ENCODE results near the gene ASS1. TPM values are rescaled to one million over a fixed set of nuclear protein-coding genes. Genes with fewer than 3 reads are reported as not detected.
"Not testable (repeated sequence)": the region's sequence is repeated elsewhere in the genome, so short reads cannot be mapped to it uniquely, and the experiment has no call there.

The ASS1 gene
- total RNA-seq, 2 donors from 2014 or later: 0.69 to 1.4 TPM

GRCh38 chr9:130434656-130435055, 10.1 kb upstream of the ASS1 start:
- not testable (repeated sequence) for H3K36me3 Mint-ChIP-seq (ENCODE audit: low read depth); H3K27ac Mint-ChIP-seq; H3K4me3 Mint-ChIP-seq; H3K4me1 Mint-ChIP-seq; ATAC-seq (replicated peaks); H3K9me3 Mint-ChIP-seq
- peaks cover 30% of the 10 kb centered on the region for H3K27me3 Mint-ChIP-seq

DNA sequence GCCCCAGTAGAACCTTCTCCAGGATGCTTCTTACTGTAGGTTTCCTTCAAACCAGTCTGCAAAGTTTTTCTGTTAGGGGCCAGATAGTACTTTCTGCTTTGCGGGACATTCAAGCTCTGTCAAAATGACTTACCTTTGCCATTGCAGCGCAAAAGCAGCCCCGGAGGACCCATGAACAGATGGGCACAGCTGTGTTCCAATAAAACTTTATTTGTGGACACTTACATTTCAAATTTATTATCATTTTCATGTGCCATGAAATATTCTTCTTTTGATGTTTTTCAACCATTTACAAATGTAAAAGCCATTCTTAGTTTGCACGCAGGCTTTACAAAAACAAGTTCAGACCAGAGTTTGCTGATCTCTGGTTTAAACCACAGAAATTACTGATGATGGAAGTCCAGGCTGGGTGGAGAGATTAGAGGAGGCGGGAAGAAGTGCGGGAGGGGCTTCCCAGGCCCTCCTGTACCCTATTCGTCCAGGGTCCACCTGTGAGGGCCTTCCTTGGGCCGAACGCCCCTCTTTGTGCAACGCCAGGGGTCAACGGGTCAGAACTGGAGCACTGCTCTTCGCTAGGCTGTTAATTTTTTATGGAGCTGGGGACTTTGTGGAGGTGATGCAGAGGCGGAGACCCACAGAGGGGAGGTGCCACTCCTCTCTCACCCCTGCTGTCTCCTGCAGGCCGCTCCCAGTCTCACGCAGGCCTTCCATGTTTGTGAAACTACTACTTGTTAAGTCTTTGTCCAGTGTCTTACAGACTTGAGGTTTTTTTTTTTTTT, 7.6 kb upstream of the ASS1 start:
- Mint-ChIP-seq H3K4me3 (no peak overlapping the region), H3K4me1 (no peaks in the 10 kb centered on the region), H3K27ac (no peak overlapping the region), H3K27me3 (peaks cover 28% of the 10 kb centered on the region), H3K9me3 (no peaks in the 10 kb centered on the region), H3K36me3 (ENCODE audit: low read depth) (no peaks in the 10 kb centered on the region)
- ATAC-seq (replicated peaks): no peak

DNA sequence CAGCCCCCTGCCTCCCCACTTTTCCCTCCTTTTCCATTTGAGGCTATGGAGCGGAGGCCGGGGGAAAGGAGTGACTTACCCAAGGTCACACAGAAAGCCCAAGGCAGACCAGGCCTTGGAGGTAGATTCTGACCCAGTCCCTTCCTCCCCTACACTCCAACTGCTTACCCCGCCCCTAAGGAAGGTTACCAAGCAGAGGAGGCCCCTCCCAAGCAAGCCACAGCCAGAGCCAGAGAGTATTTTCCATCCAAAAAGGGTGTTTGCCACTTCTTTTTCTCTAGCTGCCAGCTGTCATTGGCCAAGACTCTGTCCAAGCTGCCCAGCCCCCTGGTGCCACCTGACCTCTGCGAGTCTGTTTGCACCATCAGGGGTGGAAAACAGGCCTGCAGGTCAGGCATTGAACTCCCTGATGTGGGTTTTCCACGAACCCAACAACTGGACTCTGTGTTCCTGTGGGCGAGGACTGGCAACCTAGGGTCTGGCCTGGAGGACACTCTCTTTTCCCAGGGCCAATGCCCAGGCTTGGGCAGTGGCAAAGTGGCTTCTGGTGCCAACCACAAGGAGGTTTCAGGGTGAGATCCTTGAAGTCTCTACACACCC, 6.3 kb upstream of the ASS1 start:
- Mint-ChIP-seq H3K36me3 (ENCODE audit: low read depth) (no peaks in the 10 kb centered on the region), H3K27ac (no peak overlapping the region), H3K4me1 (no peaks in the 10 kb centered on the region), H3K4me3 (no peak overlapping the region), H3K9me3 (no peaks in the 10 kb centered on the region), H3K27me3 (peaks cover 23% of the 10 kb centered on the region)
- no peak for ATAC-seq (replicated peaks)

DNA sequence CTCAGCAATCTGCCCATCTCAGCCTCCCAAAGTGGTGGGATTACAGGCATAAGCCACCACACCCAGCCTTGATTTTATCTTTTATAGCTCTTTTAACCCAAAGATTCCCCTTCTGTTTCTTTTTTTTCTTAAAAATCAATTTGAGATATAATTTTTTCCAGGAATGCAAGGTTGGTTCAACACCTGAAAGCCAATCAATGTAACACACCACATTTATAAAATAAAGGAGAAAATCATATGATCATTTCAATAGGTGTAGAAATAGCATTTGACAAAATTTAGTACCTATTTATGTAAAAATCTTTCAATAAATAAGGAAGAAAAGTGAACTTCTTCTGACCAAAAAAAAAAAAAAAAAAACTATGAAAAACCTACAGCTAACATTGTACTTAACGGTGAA, 3.7 kb upstream of the ASS1 start:
- Mint-ChIP-seq H3K4me3 (no peak overlapping the region), H3K27me3 (peaks cover 24% of the 10 kb centered on the region), H3K4me1 (no peaks in the 10 kb centered on the region), H3K27ac (no peak overlapping the region), H3K9me3 (no peaks in the 10 kb centered on the region), H3K36me3 (ENCODE audit: low read depth) (no peaks in the 10 kb centered on the region)
- ATAC-seq (replicated peaks): no peak

DNA sequence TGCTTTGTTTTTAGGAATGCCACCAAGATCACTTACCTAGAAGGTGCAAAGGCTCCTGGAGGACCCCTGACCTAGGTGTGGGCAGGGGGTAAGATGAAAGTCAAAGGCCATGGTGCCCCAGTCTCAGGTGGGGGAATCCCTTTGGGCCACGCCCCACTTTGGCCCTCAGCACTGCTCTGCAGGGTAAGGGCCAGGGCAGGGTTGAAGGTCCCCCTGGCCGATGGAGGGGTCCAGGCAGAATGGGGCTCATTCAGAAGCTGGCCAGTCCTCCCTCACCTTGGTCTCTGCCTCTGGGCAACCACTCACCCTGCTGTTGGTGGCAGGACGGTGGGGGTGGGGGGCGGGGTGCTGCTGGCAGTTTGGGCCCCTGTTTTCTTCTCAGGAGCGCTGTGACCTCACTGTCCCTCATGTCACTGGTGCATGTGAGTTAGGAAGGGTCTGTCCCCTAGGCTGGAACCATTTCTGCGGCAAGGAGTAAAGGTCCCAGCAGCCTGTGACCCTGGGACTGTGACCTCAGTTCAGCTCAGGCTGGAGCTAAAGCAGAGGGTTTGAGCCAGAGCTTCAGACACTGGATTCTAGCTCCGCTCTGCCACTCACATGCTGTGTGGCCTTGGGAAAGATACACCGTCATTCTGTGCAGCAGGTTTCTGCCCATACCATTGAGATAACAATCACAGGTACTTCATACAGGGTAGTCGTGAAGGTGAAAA, 1.9 kb upstream of the ASS1 start:
- Mint-ChIP-seq H3K27me3 (peaks cover 19% of the 10 kb centered on the region), H3K4me3 (peak overlapping the region; percentile 7), H3K4me1 (no peaks in the 10 kb centered on the region), H3K9me3 (no peaks in the 10 kb centered on the region), H3K36me3 (ENCODE audit: low read depth) (no peaks in the 10 kb centered on the region), H3K27ac (no peak overlapping the region)
- ATAC-seq (replicated peaks): no peak

GRCh38 chr9:130443456-130443801, 1.3 kb upstream of the ASS1 start:
- no peak overlapping the region for H3K27ac Mint-ChIP-seq
- H3K4me1 Mint-ChIP-seq: no peaks in the 10 kb centered on the region
- H3K27me3 Mint-ChIP-seq: peaks cover 23% of the 10 kb centered on the region
- ATAC-seq (replicated peaks): no peak
- H3K4me3 Mint-ChIP-seq: peak overlapping the region; percentile 7
- H3K9me3 Mint-ChIP-seq: no peaks in the 10 kb centered on the region
- no peaks in the 10 kb centered on the region for H3K36me3 Mint-ChIP-seq (ENCODE audit: low read depth)

DNA sequence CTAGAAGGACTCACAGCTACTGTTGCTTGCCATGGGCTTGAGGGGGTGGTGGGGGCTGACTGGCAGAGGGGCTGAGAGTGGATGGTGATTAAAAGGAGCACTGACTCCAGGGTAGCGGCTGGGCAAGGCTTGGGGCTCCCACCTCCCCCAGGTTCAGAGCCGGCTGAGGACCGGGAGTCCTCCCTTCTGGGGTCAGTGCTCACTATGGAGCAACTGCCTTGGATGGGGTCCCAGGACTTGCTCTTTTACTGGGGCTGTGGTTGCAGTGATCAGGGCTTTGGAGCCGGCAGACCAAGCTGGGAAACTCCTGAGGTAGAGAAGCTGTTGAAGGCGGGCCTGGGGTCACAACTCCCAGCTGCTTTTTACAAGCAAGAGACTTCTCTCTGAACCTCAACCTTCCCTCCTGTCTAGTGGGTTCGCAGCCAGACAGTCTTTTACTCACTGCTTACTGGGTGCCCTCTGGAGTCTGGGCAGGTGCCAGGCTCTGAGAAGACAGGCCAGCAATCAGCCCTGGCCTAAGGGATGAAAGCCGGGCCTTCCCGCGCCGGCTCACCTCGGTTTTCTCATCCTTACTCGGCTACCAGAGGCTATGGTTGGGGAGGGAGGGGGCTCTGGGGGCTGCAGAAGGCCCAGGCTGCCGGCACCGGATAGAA, 795 bp upstream of the ASS1 start:
- Mint-ChIP-seq H3K9me3 (no peaks in the 10 kb centered on the region), H3K27ac (no peak overlapping the region), H3K36me3 (ENCODE audit: low read depth) (no peaks in the 10 kb centered on the region), H3K4me3 (peak overlapping the region; percentile 7), H3K4me1 (no peaks in the 10 kb centered on the region), H3K27me3 (peaks cover 21% of the 10 kb centered on the region)
- ATAC-seq (replicated peaks): no peak

DNA sequence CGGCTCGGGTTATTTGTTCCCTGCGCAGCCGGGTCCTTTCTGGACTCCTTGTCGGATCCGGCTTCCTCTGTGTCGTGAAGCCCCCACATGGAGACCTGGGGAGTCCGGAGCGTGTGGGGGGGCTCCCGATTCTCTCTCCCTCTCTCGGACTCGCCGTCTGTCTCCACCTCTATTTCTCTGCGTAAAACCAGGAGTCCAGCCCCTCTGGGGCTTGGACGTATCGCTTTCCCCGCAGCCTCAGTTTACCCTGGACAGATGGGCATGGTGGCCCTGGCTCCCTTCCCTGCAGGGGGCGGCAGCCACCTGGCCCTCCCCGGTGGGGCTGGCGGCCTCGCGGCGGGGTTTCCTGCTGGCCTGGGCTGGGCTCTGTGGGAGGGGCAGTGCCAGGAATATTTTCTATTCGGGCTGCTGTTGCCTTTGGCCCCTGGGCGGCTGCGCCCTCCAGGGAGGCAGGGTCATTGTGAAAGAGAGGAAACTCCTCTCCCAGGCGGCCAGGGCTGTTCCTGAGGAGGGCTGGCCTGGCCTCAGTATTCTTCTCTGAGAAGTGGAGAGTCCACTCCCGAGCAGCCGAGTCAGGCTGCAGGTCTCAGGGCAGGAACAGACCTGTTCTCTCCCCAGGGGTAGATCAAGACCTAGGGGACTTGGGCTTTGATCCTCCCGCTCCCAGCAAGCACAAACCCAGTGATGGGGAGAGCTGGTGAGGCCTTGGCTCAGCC, 665 bp downstream of the ASS1 start:
- Mint-ChIP-seq H3K27ac (no peak overlapping the region), H3K4me3 (peak overlapping the region; percentile 53), H3K9me3 (no peaks in the 10 kb centered on the region), H3K4me1 (no peaks in the 10 kb centered on the region), H3K36me3 (ENCODE audit: low read depth) (no peaks in the 10 kb centered on the region), H3K27me3 (peaks cover 22% of the 10 kb centered on the region)
- ATAC-seq (replicated peaks): no peak

- H3K27me3 Mint-ChIP-seq: peaks cover 22% of the 10 kb centered on the region
- H3K9me3 Mint-ChIP-seq: no peaks in the 10 kb centered on the region
- no peaks in the 10 kb centered on the region for H3K36me3 Mint-ChIP-seq (ENCODE audit: low read depth)
- H3K4me1 Mint-ChIP-seq: no peaks in the 10 kb centered on the region
- ATAC-seq (replicated peaks): no peak
- peak overlapping the region; percentile 53 for H3K4me3 Mint-ChIP-seq
- H3K27ac Mint-ChIP-seq: no peak overlapping the region
Observed at GRCh38 chr9:130446101-130446861, 1.5 kb downstream of the ASS1 start.

GRCh38 chr9:130447193-130447816, 2.5 kb downstream of the ASS1 start:
- no peak for ATAC-seq (replicated peaks)
- H3K36me3 Mint-ChIP-seq (ENCODE audit: low read depth): no peaks in the 10 kb centered on the region
- no peak overlapping the region for H3K27ac Mint-ChIP-seq
- no peaks in the 10 kb centered on the region for H3K9me3 Mint-ChIP-seq
- H3K4me3 Mint-ChIP-seq: no peak overlapping the region
- peaks cover 17% of the 10 kb centered on the region for H3K27me3 Mint-ChIP-seq
- H3K4me1 Mint-ChIP-seq: no peaks in the 10 kb centered on the region

- Mint-ChIP-seq H3K27me3 (peaks cover 17% of the 10 kb centered on the region), H3K9me3 (no peaks in the 10 kb centered on the region), H3K36me3 (ENCODE audit: low read depth) (no peaks in the 10 kb centered on the region), H3K27ac (no peak overlapping the region), H3K4me1 (no peaks in the 10 kb centered on the region), H3K4me3 (no peak overlapping the region)
- ATAC-seq (replicated peaks): no peak
Observed at GRCh38 chr9:130448035-130448624, 3.4 kb downstream of the ASS1 start.

GRCh38 chr9:130448771-130449603, 4.2 kb downstream of the ASS1 start:
- ATAC-seq (replicated peaks): no peak
- no peak overlapping the region for H3K4me3 Mint-ChIP-seq
- H3K36me3 Mint-ChIP-seq (ENCODE audit: low read depth): no peaks in the 10 kb centered on the region
- no peak overlapping the region for H3K27ac Mint-ChIP-seq
- H3K9me3 Mint-ChIP-seq: no peaks in the 10 kb centered on the region
- H3K27me3 Mint-ChIP-seq: peaks cover 17% of the 10 kb centered on the region
- H3K4me1 Mint-ChIP-seq: no peaks in the 10 kb centered on the region
